Progenitor cell of endocrine pancreas (in vitro differentiated cells): ENCODE results near the gene MYO10. TPM values are rescaled to one million over a fixed set of nuclear protein-coding genes. Genes with fewer than 3 reads are reported as not detected.

Source experiments
- DNase-seq: peaks from one replicate; pipeline ENCODE4 v3.0.0; 2021; ENCODE audit warnings: low spot score; ENCODE audit not compliant: unreplicated experiment
- H3K27ac Mint-ChIP-seq: 2 replicates; pipeline ENCODE4 v1.8.0; 2021; ENCODE audit warnings: mild to moderate bottlenecking, moderate library complexity, mixed read lengths
- H3K27me3 Mint-ChIP-seq: 2 replicates; pipeline ENCODE4 v1.8.0; 2021; ENCODE audit warnings: mixed read lengths
- H3K36me3 Mint-ChIP-seq: 2 replicates; pipeline ENCODE4 v1.8.0; 2022; ENCODE audit warnings: mixed read lengths; ENCODE audit not compliant: insufficient read depth
- H3K4me1 Mint-ChIP-seq: 2 replicates; pipeline ENCODE4 v1.8.0; 2021; ENCODE audit warnings: low read depth, mixed read lengths
- H3K4me3 Mint-ChIP-seq: 2 replicates; pipeline ENCODE4 v1.8.0; 2021; ENCODE audit warnings: low read depth, mild to moderate bottlenecking, moderate library complexity, mixed read lengths
- H3K9me3 Mint-ChIP-seq: 2 replicates; pipeline ENCODE4 v1.8.0; 2021; ENCODE audit warnings: low read depth, mixed read lengths
- CTCF ChIP-seq: fragments of 200-600 bp; sonication (generic); IDR thresholded peaks from one replicate; pipeline ENCODE4 v1.5.0; 2021; ENCODE audit warnings: antibody characterized with exemption, mild to moderate bottlenecking; ENCODE audit not compliant: unreplicated experiment
- total RNA-seq: library from RNA; stranded (reverse); gene quantifications from 2 replicates; pipeline ENCODE4 v1.2.1, GENCODE V29; 2021

Gene MYO10
- total RNA-seq, 1 donor from 2014 or later: 88.0 TPM

GRCh38 chr5:16916262-16916878 lies 19.7 kb downstream of the MYO10 start:
- TF ChIP-seq CTCF: no peak
- no peaks in the 10 kb centered on the region for H3K27me3 Mint-ChIP-seq

GRCh38 chr5:16914584-16914983 lies 21.5 kb downstream of the MYO10 start:
- Mint-ChIP-seq H3K4me1 (peaks cover 17% of the 10 kb centered on the region), H3K9me3 (no peaks in the 10 kb centered on the region), H3K36me3 (peaks cover 8% of the 10 kb centered on the region), H3K4me3 (no peak overlapping the region), H3K27me3 (no peaks in the 10 kb centered on the region), H3K27ac (no peak overlapping the region)
- TF ChIP-seq CTCF: no peak
- DNase-seq: no peak

More at GRCh38 chr5:16916262-16916878, 19.7 kb downstream of the MYO10 start:
- Mint-ChIP-seq H3K9me3 (no peaks in the 10 kb centered on the region), H3K4me3 (no peak overlapping the region), H3K4me1 (peaks cover 17% of the 10 kb centered on the region), H3K36me3 (peaks cover 5% of the 10 kb centered on the region), H3K27ac (no peak overlapping the region)
- DNase-seq: no peak

- no peak for TF ChIP-seq CTCF
- H3K27ac Mint-ChIP-seq: no peak overlapping the region
- H3K27me3 Mint-ChIP-seq: no peaks in the 10 kb centered on the region
- H3K4me3 Mint-ChIP-seq: no peak overlapping the region
- H3K36me3 Mint-ChIP-seq: peaks cover 9% of the 10 kb centered on the region
- no peaks in the 10 kb centered on the region for H3K9me3 Mint-ChIP-seq
- DNase-seq: no peak
- peaks cover 15% of the 10 kb centered on the region for H3K4me1 Mint-ChIP-seq
These were observed 22.0 kb downstream of the MYO10 start for GRCh38 chr5:16914108-16914435.

- Mint-ChIP-seq H3K27ac (peak overlapping the region; percentile 43), H3K36me3 (peaks cover 10% of the 10 kb centered on the region), H3K4me1 (peaks cover 15% of the 10 kb centered on the region), H3K4me3 (no peak overlapping the region), H3K27me3 (no peaks in the 10 kb centered on the region), H3K9me3 (no peaks in the 10 kb centered on the region)
- no peak for TF ChIP-seq CTCF
- DNase-seq: no peak
These were observed 22.6 kb downstream of the MYO10 start for GRCh38 chr5:16913187-16914107.

- Mint-ChIP-seq H3K27me3 (no peaks in the 10 kb centered on the region), H3K4me1 (peaks cover 15% of the 10 kb centered on the region), H3K9me3 (no peaks in the 10 kb centered on the region), H3K4me3 (no peak overlapping the region), H3K27ac (no peak overlapping the region), H3K36me3 (peaks cover 10% of the 10 kb centered on the region)
- no peak for TF ChIP-seq CTCF
- no peak for DNase-seq
These were observed 24.0 kb downstream of the MYO10 start for GRCh38 chr5:16912080-16912479.
